IPS-NIHi7 (cell line): ENCODE measurements around the gene EPN2.

Experiments used
- DNase-seq: peaks from one replicate; pipeline ENCODE4 v3.0.0; 2012; ENCODE audit warnings: mixed read lengths; ENCODE audit errors: extremely low spot score

The EPN2 gene

GRCh38 chr17:19239544-19239943 lies 2.4 kb downstream of the EPN2 start:
- no peak for DNase-seq

- DNase-seq, result peak; percentile 35
Measured at GRCh38 chr17:19242323-19242722, 5.2 kb downstream of the EPN2 start.

- no peak for DNase-seq
Measured at GRCh38 chr17:19242926-19243325, 5.8 kb downstream of the EPN2 start.

- no peak for DNase-seq
Measured at GRCh38 chr17:19243838-19244237, 6.7 kb downstream of the EPN2 start.

- DNase-seq, result no peak
Measured at GRCh38 chr17:19244357-19244756, 7.2 kb downstream of the EPN2 start.

- no peak for DNase-seq
Measured at GRCh38 chr17:19244781-19245180, 7.6 kb downstream of the EPN2 start.

- DNase-seq, result no peak
Measured at GRCh38 chr17:19247473-19247872, 10.3 kb downstream of the EPN2 start.

- no peak for DNase-seq
Measured at GRCh38 chr17:19248151-19248927, 11.2 kb downstream of the EPN2 start.

- no peak for DNase-seq
Measured at GRCh38 chr17:19248928-19249574, 11.9 kb downstream of the EPN2 start.

GRCh38 chr17:19249681-19250080 lies 12.5 kb downstream of the EPN2 start:
- no peak for DNase-seq

- no peak for DNase-seq
Measured at GRCh38 chr17:19250421-19251173, 13.4 kb downstream of the EPN2 start.

- no peak for DNase-seq
Measured at GRCh38 chr17:19253112-19253511, 15.9 kb downstream of the EPN2 start.

- DNase-seq, result no peak
Measured at GRCh38 chr17:19254651-19255050, 17.5 kb downstream of the EPN2 start.

GRCh38 chr17:19255279-19255678 lies 18.1 kb downstream of the EPN2 start:
- no peak for DNase-seq

- DNase-seq, result no peak
Measured at GRCh38 chr17:19258371-19258770, 21.2 kb downstream of the EPN2 start.

- DNase-seq, result no peak
Measured at GRCh38 chr17:19260958-19261357, 23.8 kb downstream of the EPN2 start.

- DNase-seq, result no peak
Measured at GRCh38 chr17:19261426-19261825, 24.3 kb downstream of the EPN2 start.

GRCh38 chr17:19262650-19263631 lies 25.8 kb downstream of the EPN2 start:
- no peak for DNase-seq

- no peak for DNase-seq
Measured at GRCh38 chr17:19263641-19264051, 26.5 kb downstream of the EPN2 start.

- no peak for DNase-seq
Measured at GRCh38 chr17:19264268-19264667, 27.1 kb downstream of the EPN2 start.

- no peak for DNase-seq
Measured at GRCh38 chr17:19264681-19265080, 27.5 kb downstream of the EPN2 start.
